HepG2 (cell line): ENCODE measurements around the gene COL9A3. TPM values are rescaled to one million over a fixed set of nuclear protein-coding genes. Genes with fewer than 3 reads are reported as not detected.
A peak's percentile ranks its signal among the peaks of the same experiment; 100 is the strongest.

Experiments
- ATAC-seq: fragments of 200-7000 bp; cut with Tn5 transposase; 3 replicates; pipeline ENCODE4 v1.9.1; 2020; ENCODE audit warnings: mild to moderate bottlenecking, moderate library complexity
- BruUV-seq: library from RNA; stranded (reverse); fragments of 400-500 nt; replicated peaks from 2 replicates; lab custom pipeline; 2021; lab: Mats Ljungman, UMichigan
- CTCF ChIA-PET: fragments of 300-600 bp; formaldehyde crosslinking; extraction: SDS; loops from one replicate; lab custom pipeline; 2021; ENCODE audit warnings: low total read pairs, inconsistent platforms, low intra/inter-chr PET ratio; lab: Yijun Ruan, JAX
- POLR2A ChIA-PET: fragments of 350-600 bp; sonication (Branson Sonifier 250); formaldehyde crosslinking; loops from one replicate; lab custom pipeline; 2020; ENCODE audit warnings: antibody characterized with exemption, inconsistent platforms; lab: Yijun Ruan, JAX
- DNase-seq: peaks from one replicate; pipeline ENCODE4 v3.0.0-alpha.2; 2015; ENCODE audit warnings: low spot score
- FAIRE-seq: peaks from 3 replicates; lab custom pipeline; 2011; peaks lifted over from hg19 to GRCh38; lab: Jason Lieb, UNC
- H2AFZ ChIP-seq: one replicate; pipeline ENCODE4 v1.6.1; 2011; ENCODE audit warnings: low read length, inconsistent platforms
- H3K27ac ChIP-seq: fragments of 300-600 bp; 3 replicates; pipeline ENCODE4 v1.8.0; 2011; ENCODE audit warnings: mixed run types, mild to moderate bottlenecking, mixed read lengths, low read length, inconsistent platforms; ENCODE audit not compliant: insufficient read depth; ENCODE audit errors: extremely low read length
- H3K27me3 ChIP-seq, 2 experiments: fragments of 200-600 bp in 1 of 2; 2 replicates in 1 of 2; 3 replicates in 1 of 2; pipeline versions ENCODE4 v1.6.0 to v1.8.0; 2011; ENCODE audit warnings: low read length in 2 of 2, mild to moderate bottlenecking in 2 of 2, moderate library complexity in 2 of 2, inconsistent platforms in 1 of 2; ENCODE audit not compliant: insufficient read depth in 2 of 2, control insufficient read depth in 1 of 2
- H3K36me3 ChIP-seq, 2 experiments: fragments of 200-600 bp in 1 of 2; replicated peaks in 1 of 2; 2 replicates in 1 of 2; 3 replicates in 1 of 2; pipeline versions ENCODE4 v1.5.1 to v1.8.0; 2011; ENCODE audit warnings: low read length in 2 of 2, inconsistent platforms in 1 of 2; ENCODE audit not compliant: insufficient read depth in 2 of 2, control insufficient read depth in 1 of 2
- H3K4me1 ChIP-seq: 2 replicates; pipeline ENCODE4 v1.5.1; 2012; ENCODE audit warnings: low read length, inconsistent platforms; ENCODE audit not compliant: insufficient read depth
- H3K4me2 ChIP-seq: 2 replicates; pipeline ENCODE4 v1.6.0; 2011; ENCODE audit warnings: low read depth, low read length, inconsistent platforms
- H3K4me3 ChIP-seq, 3 experiments: fragments of 200-600 bp in 1 of 3; sonication (generic), shearing (Covaris generic) in 1 of 3; replicated peaks in 1 of 3; 2 replicates each; pipeline ENCODE4 v1.5.1; 2011 to 2016; ENCODE audit warnings: low read length in 3 of 3, inconsistent platforms in 2 of 3, low read depth in 2 of 3, mild to moderate bottlenecking in 2 of 3, control low read depth in 1 of 3, mixed read lengths in 1 of 3; ENCODE audit not compliant: insufficient read depth in 1 of 3
- H3K79me2 ChIP-seq: one replicate; pipeline ENCODE4 v1.6.1; 2011; ENCODE audit warnings: low read length, inconsistent platforms; ENCODE audit not compliant: insufficient read depth
- H3K9ac ChIP-seq: 2 replicates; pipeline ENCODE4 v1.6.0; 2011; ENCODE audit warnings: mild to moderate bottlenecking, low read depth, low read length, inconsistent platforms; ENCODE audit not compliant: insufficient read depth
- H3K9me3 ChIP-seq: 2 replicates; pipeline ENCODE4 v1.5.1; 2012; ENCODE audit warnings: mild to moderate bottlenecking, low read length
- H4K20me1 ChIP-seq: 2 replicates; pipeline ENCODE4 v1.6.0; 2011; ENCODE audit warnings: inconsistent platforms, mild to moderate bottlenecking, low read length, moderate library complexity; ENCODE audit not compliant: insufficient read depth
- AGO2 ChIP-seq: fragments of 200-400 bp; formaldehyde crosslinking; optimal IDR thresholded peaks from 2 replicates; pipeline ENCODE3; 2017; ENCODE audit warnings: mild to moderate bottlenecking, low read depth, low read length, moderate library complexity
- ARHGAP35 ChIP-seq: sonication (generic); formaldehyde crosslinking; IDR thresholded peaks from 2 replicates; pipeline ENCODE4 v1.9.0; 2022; ENCODE audit warnings: mild to moderate bottlenecking, inconsistent platforms, moderate library complexity, missing genetic modification reagents, borderline replicate concordance
- FLYWCH1 ChIP-seq: sonication (generic); formaldehyde crosslinking; IDR thresholded peaks from 2 replicates; pipeline ENCODE4 v1.8.1; 2023; ENCODE audit warnings: mild to moderate bottlenecking, missing genetic modification reagents
- GRHL1 ChIP-seq: sonication (generic); formaldehyde crosslinking; conservative IDR thresholded peaks from 2 replicates; pipeline ENCODE4 v1.8.0; 2022; ENCODE audit warnings: missing genetic modification reagents
- HOXA3 ChIP-seq: sonication (generic); formaldehyde crosslinking; IDR thresholded peaks from 2 replicates; pipeline ENCODE4 v1.5.0; 2020; ENCODE audit warnings: missing genetic modification reagents
- MAX ChIP-seq: IDR thresholded peaks from 2 replicates; pipeline ENCODE4 v1.6.1; 2012; ENCODE audit warnings: inconsistent platforms
- MTF1 ChIP-seq: sonication (generic); formaldehyde crosslinking; IDR thresholded peaks from 2 replicates; pipeline ENCODE4 v1.5.0; 2020; ENCODE audit warnings: missing genetic modification reagents
- NR2C2 ChIP-seq: sonication (generic); formaldehyde crosslinking; IDR thresholded peaks from 2 replicates; pipeline ENCODE4 v1.4.0; 2020; ENCODE audit warnings: missing genetic modification reagents, mild to moderate bottlenecking, moderate library complexity, borderline replicate concordance
- SAFB2 ChIP-seq: sonication (generic); formaldehyde crosslinking; IDR thresholded peaks from 2 replicates; pipeline ENCODE4 v1.5.1; 2020; ENCODE audit warnings: missing genetic modification reagents, low read depth, mild to moderate bottlenecking, borderline replicate concordance
- TARDBP ChIP-seq: sonication (generic); formaldehyde crosslinking; IDR thresholded peaks from 2 replicates; pipeline ENCODE4 v1.8.0; 2022; ENCODE audit warnings: mild to moderate bottlenecking, missing genetic modification reagents
- ZMAT5 ChIP-seq: sonication (generic); formaldehyde crosslinking; IDR thresholded peaks from 2 replicates; pipeline ENCODE4 v1.5.0; 2020; ENCODE audit warnings: mild to moderate bottlenecking, low read depth, missing genetic modification reagents, borderline replicate concordance
- ZNF446 ChIP-seq: sonication (generic); formaldehyde crosslinking; IDR thresholded peaks from 2 replicates; pipeline ENCODE4 v1.5.0; 2020; ENCODE audit warnings: mild to moderate bottlenecking, missing genetic modification reagents
- ZNF724P ChIP-seq: sonication (generic); formaldehyde crosslinking; IDR thresholded peaks from 2 replicates; pipeline ENCODE4 v1.8.0; 2022; ENCODE audit warnings: missing genetic modification reagents, borderline replicate concordance
- WGBS: methylation state at CpG from one replicate; pipeline ENCODE4 v1.1.6; 2017; ENCODE audit warnings: low lambda C conversion rate; 5-methylcytosine and 5-hydroxymethylcytosine counted together
- in situ Hi-C: cut with HindIII; loops from 2 replicates; pipeline ENCODE4 v1.10.0; 2017; ENCODE audit warnings: low pct_unique_long_range_greater_than_20kb; ENCODE audit not compliant: extremely low pct_ligation_motif_present
- intact Hi-C: fragments of 100-400 bp; cut with micrococcal nuclease; formaldehyde crosslinking; loops from one replicate; pipeline ENCODE4 v1.10.0; 2022; ENCODE audit not compliant: unreplicated experiment
- polyA plus RNA-seq, 8 experiments: library from polyadenylated mRNA; depleted of rRNA in 3 of 8; stranded (reverse) in 7 of 8; unstranded in 1 of 8; fragments of >200 nt; fragmentation: Illumina TruSeq in 4 of 8; extraction: Trizol in 4 of 8; gene quantifications; 2 replicates each; pipeline versions ENCODE4 v1.2.1 to v1.2.3, GENCODE V29; 2011 to 2016; ENCODE audit warnings: low read depth in 4 of 8, missing spikeins in 1 of 8, mixed read lengths in 1 of 8; ENCODE audit not compliant: insufficient read depth in 1 of 8
- total RNA-seq, 5 experiments: library from RNA; depleted of rRNA; stranded (reverse); fragments of >200 nt; fragmentation: Illumina TruSeq; extraction: Trizol; gene quantifications; 2 replicates each; pipeline ENCODE4 v1.2.3, GENCODE V29; 2016; ENCODE audit warnings: low read depth in 1 of 5

The COL9A3 gene
- total and polyA plus RNA-seq, 2 of the 13 experiments (the other 11 are each of a cell fraction or from before 2014, with no cell fraction given), result 155 to 204 TPM

- Histone ChIP-seq H3K27ac (no peak overlapping the region), H3K4me2 (no peak overlapping the region), H3K27me3 (no peaks in the 10 kb centered on the region), H2AFZ (no peak overlapping the region), H3K4me3 (no peak overlapping the region), H4K20me1 (no peaks in the 10 kb centered on the region), H3K36me3 (peaks cover 5 to 10% of the 10 kb centered on the region in 2 experiments; a peak in 3 of 5 replicates), H3K4me1 (peaks cover 19% of the 10 kb centered on the region), H3K79me2 (no peaks in the 10 kb centered on the region), H3K9ac (no peak overlapping the region), H3K9me3 (no peaks in the 10 kb centered on the region)
- WGBS, result 96% methylated on average over 46 of the region's 46 CpGs
- DNase-seq (no peak), FAIRE-seq (no peak), ATAC-seq (no peak)
- CTCF ChIA-PET, result no interaction called here
- TF ChIP-seq FLYWCH1 (CRISPR knock-in tag) (no peak), AGO2 (peak; percentile 37)
- intact Hi-C loops, result no loop called here
- in situ Hi-C loops, result no loop called here
- POLR2A ChIA-PET, result no interaction called here
- BruUV-seq, result no TSS peak
Observed at GRCh38 chr20:62881662-62882395, 65.0 kb downstream of the COL9A3 start.

GRCh38 chr20:62882426-62882825 is 65.6 kb downstream of the COL9A3 start:
- 93% methylated on average over 15 of the region's 15 CpGs for WGBS

More at GRCh38 chr20:62882426-62882825, 65.6 kb downstream of the COL9A3 start:
- Histone ChIP-seq H3K4me1 (peaks cover 19% of the 10 kb centered on the region), H2AFZ (no peak overlapping the region), H3K27me3 (no peaks in the 10 kb centered on the region), H3K79me2 (no peaks in the 10 kb centered on the region), H3K4me2 (no peak overlapping the region), H3K36me3 (peaks cover 6 to 14% of the 10 kb centered on the region in 2 experiments; a peak in 4 of 5 replicates), H3K27ac (no peak overlapping the region), H3K9me3 (no peaks in the 10 kb centered on the region), H4K20me1 (no peaks in the 10 kb centered on the region), H3K9ac (no peak overlapping the region), H3K4me3 (no peak overlapping the region)
- no TSS peak for BruUV-seq
- DNase-seq (no peak), FAIRE-seq (no peak), ATAC-seq (no peak)
- in situ Hi-C loops, result no loop called here
- TF ChIP-seq MAX (no peak), SAFB2 (CRISPR knock-in tag) (no peak), ZNF446 (CRISPR knock-in tag) (no peak), HOXA3 (no peak), NR2C2 (CRISPR knock-in tag) (no peak), ZNF724P (CRISPR knock-in tag) (no peak), TARDBP (CRISPR knock-in tag) (no peak), ZMAT5 (CRISPR knock-in tag) (no peak), GRHL1 (no peak), MTF1 (CRISPR knock-in tag) (no peak), ARHGAP35 (CRISPR knock-in tag) (no peak)
- ChIA-PET CTCF (no interaction called here), POLR2A (no interaction called here)
- intact Hi-C loops, result no loop called here
